Upper lobe of right lung (tissue), 1 donor: Measurements from ENCODE around the gene ARV1. TPM values are rescaled to one million over a fixed set of nuclear protein-coding genes. Genes with fewer than 3 reads are reported as not detected.

ENCODE experiments used
- ATAC-seq: fragments of 200-7000 bp; cut with Tn5 transposase; one replicate; pipeline ENCODE4 v1.9.1; 2020; ENCODE audit warnings: mild to moderate bottlenecking, moderate library complexity
- DNase-seq: peaks from one replicate; pipeline ENCODE4 v3.0.0-alpha.2; 2020
- H3K27ac ChIP-seq: fragments of 200-600 bp; one replicate; pipeline ENCODE4 v1.8.0; 2022
- H3K27me3 ChIP-seq: fragments of 200-600 bp; one replicate; pipeline ENCODE4 v1.8.0; 2022; ENCODE audit warnings: mild to moderate bottlenecking
- H3K36me3 ChIP-seq: fragments of 200-600 bp; one replicate; pipeline ENCODE4 v1.8.0; 2022
- H3K4me1 ChIP-seq: fragments of 200-600 bp; one replicate; pipeline ENCODE4 v1.8.0; 2022
- H3K4me3 ChIP-seq: fragments of 200-600 bp; one replicate; pipeline ENCODE4 v1.8.0; 2022; ENCODE audit warnings: mild to moderate bottlenecking
- H3K9me3 ChIP-seq: fragments of 200-600 bp; one replicate; pipeline ENCODE4 v1.8.0; 2022
- intact Hi-C: fragments of 100-400 bp; cut with DNase I; formaldehyde crosslinking; loops from one replicate; pipeline ENCODE4 v1.11.0; 2022
- total RNA-seq: library from RNA; stranded (reverse); fragmentation: NEBNext Ultra II Directional; extraction: Animal tissue kit (Norgen Biotek cat#: 25700); gene quantifications from one replicate; pipeline ENCODE4 v1.2.1, GENCODE V29; 2021
- TF ChIP-seq, protein P1 (sequence below): fragments of 200-600 bp; IDR thresholded peaks from one replicate; pipeline ENCODE4 v1.8.0; 2022; ENCODE audit warnings: antibody characterized with exemption
- donor health status: DM: no; HTN: yes; CAD: no; lungs with severe emphysema.

ARV1 gene
- total RNA-seq, 1 donor from 2014 or later: 19.9 TPM

DNA sequence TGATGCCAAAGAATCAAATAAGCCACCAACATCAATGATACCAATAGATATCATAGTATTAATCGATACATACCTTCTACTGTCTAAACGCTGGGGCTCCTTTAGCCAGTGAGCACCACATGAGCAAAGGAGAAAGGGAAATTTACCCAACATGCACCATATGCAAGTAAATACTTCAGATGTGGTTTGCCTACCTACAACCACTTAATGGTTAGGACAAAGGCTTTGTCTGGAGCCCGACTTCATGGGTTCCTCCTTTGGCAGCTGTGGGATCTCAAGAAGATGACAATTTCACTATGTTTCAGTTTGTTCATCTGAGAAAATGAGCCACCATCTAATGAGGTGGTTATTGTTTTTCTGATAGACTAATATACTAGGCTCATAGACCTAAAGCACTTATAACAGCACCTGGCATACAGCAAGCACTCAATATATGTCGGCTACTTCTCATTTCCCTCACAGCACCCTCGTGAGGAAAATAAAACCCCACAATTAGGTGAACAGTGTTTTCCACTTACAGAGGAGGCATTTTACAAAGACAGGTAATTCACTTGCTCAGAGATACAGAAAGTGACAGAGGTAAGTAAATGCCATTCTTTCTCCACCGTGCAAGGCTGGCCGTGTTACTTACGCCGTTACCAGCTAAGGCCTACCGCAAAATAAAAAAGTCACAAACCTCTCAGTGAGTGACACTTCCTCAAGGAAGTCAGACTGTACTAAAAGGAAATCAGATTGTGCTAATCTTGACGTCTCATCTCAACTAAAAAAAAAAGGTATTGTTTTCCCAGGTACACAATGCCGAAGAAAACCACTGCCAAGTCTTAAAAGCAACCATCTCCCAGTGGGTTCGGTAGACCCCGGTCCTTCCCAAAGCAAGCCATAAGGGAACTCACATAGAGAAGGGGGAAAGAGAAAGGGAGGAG is 1.8 kb upstream of the ARV1 start:
- intact Hi-C loops: no loop called here
- no peaks in the 10 kb centered on the region for H3K9me3 ChIP-seq
- H3K27ac ChIP-seq: peak overlapping the region; percentile 70
- H3K4me3 ChIP-seq: peak overlapping the region; percentile 83
- H3K27me3 ChIP-seq: no peaks in the 10 kb centered on the region
- ATAC-seq: no peak
- TF ChIP-seq, protein P1, sequence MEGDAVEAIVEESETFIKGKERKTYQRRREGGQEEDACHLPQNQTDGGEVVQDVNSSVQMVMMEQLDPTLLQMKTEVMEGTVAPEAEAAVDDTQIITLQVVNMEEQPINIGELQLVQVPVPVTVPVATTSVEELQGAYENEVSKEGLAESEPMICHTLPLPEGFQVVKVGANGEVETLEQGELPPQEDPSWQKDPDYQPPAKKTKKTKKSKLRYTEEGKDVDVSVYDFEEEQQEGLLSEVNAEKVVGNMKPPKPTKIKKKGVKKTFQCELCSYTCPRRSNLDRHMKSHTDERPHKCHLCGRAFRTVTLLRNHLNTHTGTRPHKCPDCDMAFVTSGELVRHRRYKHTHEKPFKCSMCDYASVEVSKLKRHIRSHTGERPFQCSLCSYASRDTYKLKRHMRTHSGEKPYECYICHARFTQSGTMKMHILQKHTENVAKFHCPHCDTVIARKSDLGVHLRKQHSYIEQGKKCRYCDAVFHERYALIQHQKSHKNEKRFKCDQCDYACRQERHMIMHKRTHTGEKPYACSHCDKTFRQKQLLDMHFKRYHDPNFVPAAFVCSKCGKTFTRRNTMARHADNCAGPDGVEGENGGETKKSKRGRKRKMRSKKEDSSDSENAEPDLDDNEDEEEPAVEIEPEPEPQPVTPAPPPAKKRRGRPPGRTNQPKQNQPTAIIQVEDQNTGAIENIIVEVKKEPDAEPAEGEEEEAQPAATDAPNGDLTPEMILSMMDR: no peak
- no peak for DNase-seq
- peaks cover 31% of the 10 kb centered on the region for H3K4me1 ChIP-seq
- H3K36me3 ChIP-seq: peaks cover 17% of the 10 kb centered on the region

DNA sequence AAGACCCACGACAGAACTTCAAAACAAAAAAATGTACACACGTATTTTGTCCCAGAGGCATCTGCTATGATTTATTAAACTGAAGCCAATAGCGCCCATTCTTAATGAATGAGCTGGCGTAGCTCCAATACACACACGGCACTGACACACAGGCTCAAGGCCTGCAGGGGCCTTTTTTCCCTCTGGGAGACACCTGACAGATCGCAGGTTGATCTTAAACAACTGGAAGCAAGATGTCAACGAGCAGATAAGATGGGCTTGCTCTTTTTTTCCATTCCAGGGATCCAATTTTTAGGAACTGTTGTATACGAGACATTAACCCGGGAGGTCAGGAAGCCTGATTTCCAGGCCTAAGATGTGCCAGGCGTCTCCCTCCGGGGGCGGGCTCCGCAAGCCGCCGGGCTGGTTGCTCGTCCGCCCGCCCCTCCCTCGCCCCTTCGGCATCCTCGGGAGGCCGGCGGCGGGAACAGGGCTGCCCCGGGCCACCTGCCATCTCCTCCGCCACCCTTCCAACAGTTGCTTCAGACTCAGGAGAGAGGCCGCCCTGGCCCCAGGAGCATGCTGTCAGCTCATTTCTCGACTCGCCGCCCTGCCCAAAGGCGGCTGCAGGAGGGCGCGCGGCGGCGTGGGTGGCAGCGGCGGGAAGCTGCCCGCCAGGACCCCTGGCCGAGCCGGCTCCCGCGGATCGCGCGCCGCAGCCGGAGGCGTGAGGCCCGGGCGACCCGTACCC is 968 bp upstream of the ARV1 start:
- Histone ChIP-seq H3K9me3 (no peaks in the 10 kb centered on the region), H3K27ac (peak overlapping the region; percentile 70), H3K36me3 (peaks cover 17% of the 10 kb centered on the region), H3K4me1 (peaks cover 23% of the 10 kb centered on the region), H3K4me3 (peak overlapping the region; percentile 83), H3K27me3 (no peaks in the 10 kb centered on the region)
- intact Hi-C loops: no loop called here
- DNase-seq (peak; percentile 74), ATAC-seq (peak; percentile 8)
- TF ChIP-seq, protein P1: no peak

DNA sequence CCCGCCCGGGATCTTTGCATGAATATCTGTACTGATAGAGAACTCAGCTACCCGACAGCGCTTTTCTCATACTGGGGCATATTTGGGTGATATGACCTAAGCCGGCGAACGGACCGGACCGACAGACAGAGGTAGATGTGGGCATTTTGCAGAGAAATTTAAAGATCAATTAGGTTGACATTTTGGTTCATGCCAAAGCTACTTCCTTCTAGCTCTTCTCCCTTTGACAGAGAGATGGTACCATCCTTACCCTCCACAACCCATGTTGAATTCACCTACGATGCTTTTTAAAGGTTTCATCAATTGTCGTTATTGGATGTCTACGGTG is 459 bp downstream of the ARV1 start:
- intact Hi-C loops: no loop called here
- H3K9me3 ChIP-seq: no peaks in the 10 kb centered on the region
- ATAC-seq (no peak), DNase-seq (no peak)
- peaks cover 17% of the 10 kb centered on the region for H3K36me3 ChIP-seq
- TF ChIP-seq, protein P1: no peak
- H3K4me1 ChIP-seq: peaks cover 23% of the 10 kb centered on the region
- H3K27ac ChIP-seq: peak overlapping the region; percentile 77
- peak overlapping the region; percentile 83 for H3K4me3 ChIP-seq
- no peaks in the 10 kb centered on the region for H3K27me3 ChIP-seq

DNA sequence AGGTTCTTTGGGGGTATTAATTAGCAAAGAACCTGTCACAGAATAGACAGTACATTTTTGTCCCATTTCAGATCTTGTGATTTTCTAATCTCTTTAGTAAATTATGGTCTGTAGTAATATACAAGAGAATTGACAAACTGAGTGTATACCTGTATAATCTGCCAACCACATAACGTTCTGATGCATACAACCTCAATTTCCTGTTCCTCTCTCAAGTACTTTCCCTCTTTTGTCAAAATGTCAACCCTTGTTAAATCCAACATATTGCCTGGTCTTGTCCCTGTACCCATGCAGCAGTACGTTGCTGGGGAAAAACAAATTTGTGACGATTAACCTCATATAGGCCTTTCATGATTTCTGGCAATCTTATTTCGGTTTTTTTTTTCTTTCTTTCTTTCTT is 1.1 kb downstream of the ARV1 start:
- intact Hi-C loops: no loop called here
- no peak for DNase-seq

DNA sequence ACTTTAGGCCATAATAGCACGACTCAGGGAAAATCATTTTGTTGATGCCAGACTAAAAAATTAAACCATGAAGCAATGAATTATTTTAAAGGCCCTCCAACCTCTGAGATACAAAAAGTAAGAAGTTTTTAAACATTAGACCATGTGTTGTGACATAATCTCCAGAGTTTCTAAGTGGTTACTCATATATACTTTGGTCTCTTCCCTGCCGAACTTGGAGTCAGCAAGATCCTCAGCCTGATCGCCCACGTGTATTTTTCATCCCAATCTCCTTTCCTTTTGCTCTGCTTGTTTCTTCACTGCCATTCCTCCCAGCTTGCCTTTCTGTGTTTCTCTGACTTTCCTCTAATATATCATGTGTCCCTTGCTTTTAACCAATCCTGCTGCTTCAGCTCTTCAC is 3.8 kb downstream of the ARV1 start:
- ATAC-seq (no peak), DNase-seq (no peak)
- no peaks in the 10 kb centered on the region for H3K27me3 ChIP-seq
- no peak overlapping the region for H3K27ac ChIP-seq
- intact Hi-C loops: no loop called here
- H3K36me3 ChIP-seq: peaks cover 12% of the 10 kb centered on the region
- peaks cover 11% of the 10 kb centered on the region for H3K4me1 ChIP-seq
- no peaks in the 10 kb centered on the region for H3K9me3 ChIP-seq
- H3K4me3 ChIP-seq: no peak overlapping the region
- TF ChIP-seq, protein P1: no peak

More for the DNA sequence above, 1.1 kb downstream of the ARV1 start:
- H3K4me3 ChIP-seq: peak overlapping the region; percentile 83
- H3K27me3 ChIP-seq: no peaks in the 10 kb centered on the region
- peaks cover 23% of the 10 kb centered on the region for H3K4me1 ChIP-seq
- no peaks in the 10 kb centered on the region for H3K9me3 ChIP-seq
- TF ChIP-seq, protein P1: no peak
- no peak for ATAC-seq
- peaks cover 17% of the 10 kb centered on the region for H3K36me3 ChIP-seq
- H3K27ac ChIP-seq: no peak overlapping the region
